ENCODE measurements around the gene BBX.

DNA sequence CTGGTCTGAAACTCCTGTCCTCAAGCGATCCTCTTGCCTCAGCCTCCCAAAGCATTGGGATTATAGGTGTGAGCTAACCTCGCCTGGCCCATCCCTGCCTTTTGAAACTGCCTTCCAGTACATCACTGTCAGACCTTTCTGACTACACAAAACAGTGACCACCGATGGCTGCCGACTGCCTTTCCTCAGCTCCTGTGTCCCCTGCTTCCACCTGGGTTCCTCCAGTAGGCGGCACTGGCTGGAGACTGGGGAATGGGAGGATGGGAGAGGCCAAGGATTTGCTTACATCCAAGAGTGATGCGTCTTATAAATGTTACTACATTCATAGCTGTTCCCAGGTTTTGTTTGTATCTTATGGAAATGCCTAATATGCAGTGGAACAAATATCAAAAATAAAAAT lies 242.8 kb downstream of the BBX start:
- TF ChIP-seq, protein P1, sequence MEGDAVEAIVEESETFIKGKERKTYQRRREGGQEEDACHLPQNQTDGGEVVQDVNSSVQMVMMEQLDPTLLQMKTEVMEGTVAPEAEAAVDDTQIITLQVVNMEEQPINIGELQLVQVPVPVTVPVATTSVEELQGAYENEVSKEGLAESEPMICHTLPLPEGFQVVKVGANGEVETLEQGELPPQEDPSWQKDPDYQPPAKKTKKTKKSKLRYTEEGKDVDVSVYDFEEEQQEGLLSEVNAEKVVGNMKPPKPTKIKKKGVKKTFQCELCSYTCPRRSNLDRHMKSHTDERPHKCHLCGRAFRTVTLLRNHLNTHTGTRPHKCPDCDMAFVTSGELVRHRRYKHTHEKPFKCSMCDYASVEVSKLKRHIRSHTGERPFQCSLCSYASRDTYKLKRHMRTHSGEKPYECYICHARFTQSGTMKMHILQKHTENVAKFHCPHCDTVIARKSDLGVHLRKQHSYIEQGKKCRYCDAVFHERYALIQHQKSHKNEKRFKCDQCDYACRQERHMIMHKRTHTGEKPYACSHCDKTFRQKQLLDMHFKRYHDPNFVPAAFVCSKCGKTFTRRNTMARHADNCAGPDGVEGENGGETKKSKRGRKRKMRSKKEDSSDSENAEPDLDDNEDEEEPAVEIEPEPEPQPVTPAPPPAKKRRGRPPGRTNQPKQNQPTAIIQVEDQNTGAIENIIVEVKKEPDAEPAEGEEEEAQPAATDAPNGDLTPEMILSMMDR (IDR thresholded peaks at IDR 0.05; ENCODE audit: low read depth, low read length, missing input control), result no peak
- TF ChIP-seq, protein P2, sequence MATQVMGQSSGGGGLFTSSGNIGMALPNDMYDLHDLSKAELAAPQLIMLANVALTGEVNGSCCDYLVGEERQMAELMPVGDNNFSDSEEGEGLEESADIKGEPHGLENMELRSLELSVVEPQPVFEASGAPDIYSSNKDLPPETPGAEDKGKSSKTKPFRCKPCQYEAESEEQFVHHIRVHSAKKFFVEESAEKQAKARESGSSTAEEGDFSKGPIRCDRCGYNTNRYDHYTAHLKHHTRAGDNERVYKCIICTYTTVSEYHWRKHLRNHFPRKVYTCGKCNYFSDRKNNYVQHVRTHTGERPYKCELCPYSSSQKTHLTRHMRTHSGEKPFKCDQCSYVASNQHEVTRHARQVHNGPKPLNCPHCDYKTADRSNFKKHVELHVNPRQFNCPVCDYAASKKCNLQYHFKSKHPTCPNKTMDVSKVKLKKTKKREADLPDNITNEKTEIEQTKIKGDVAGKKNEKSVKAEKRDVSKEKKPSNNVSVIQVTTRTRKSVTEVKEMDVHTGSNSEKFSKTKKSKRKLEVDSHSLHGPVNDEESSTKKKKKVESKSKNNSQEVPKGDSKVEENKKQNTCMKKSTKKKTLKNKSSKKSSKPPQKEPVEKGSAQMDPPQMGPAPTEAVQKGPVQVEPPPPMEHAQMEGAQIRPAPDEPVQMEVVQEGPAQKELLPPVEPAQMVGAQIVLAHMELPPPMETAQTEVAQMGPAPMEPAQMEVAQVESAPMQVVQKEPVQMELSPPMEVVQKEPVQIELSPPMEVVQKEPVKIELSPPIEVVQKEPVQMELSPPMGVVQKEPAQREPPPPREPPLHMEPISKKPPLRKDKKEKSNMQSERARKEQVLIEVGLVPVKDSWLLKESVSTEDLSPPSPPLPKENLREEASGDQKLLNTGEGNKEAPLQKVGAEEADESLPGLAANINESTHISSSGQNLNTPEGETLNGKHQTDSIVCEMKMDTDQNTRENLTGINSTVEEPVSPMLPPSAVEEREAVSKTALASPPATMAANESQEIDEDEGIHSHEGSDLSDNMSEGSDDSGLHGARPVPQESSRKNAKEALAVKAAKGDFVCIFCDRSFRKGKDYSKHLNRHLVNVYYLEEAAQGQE (IDR thresholded peaks at IDR 0.05), result no peak
- TF ChIP-seq, protein P3, sequence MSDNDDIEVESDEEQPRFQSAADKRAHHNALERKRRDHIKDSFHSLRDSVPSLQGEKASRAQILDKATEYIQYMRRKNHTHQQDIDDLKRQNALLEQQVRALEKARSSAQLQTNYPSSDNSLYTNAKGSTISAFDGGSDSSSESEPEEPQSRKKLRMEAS (IDR thresholded peaks at IDR 0.05), result no peak
- TF ChIP-seq GABPA (IDR thresholded peaks at IDR 0.05 in 1 of 2, conservative IDR thresholded peaks at IDR 0.05 in 1 of 2) (no peak), YY1 (IDR thresholded peaks at IDR 0.05) (no peak), TAF1 (conservative IDR thresholded peaks at IDR 0.05) (no peak), JUND (IDR thresholded peaks at IDR 0.05) (no peak), SP1 (IDR thresholded peaks at IDR 0.05) (no peak), RXRA (IDR thresholded peaks at IDR 0.05) (no peak), RAD21 (IDR thresholded peaks at IDR 0.05) (no peak), EGR1 (IDR thresholded peaks at IDR 0.05; ENCODE audit: low read depth in 2 of 2) (no peak), HNF4A (conservative IDR thresholded peaks at IDR 0.05) (no peak)
- TF ChIP-seq, protein P4, sequence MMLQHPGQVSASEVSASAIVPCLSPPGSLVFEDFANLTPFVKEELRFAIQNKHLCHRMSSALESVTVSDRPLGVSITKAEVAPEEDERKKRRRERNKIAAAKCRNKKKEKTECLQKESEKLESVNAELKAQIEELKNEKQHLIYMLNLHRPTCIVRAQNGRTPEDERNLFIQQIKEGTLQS (IDR thresholded peaks at IDR 0.05), result no peak
- TF ChIP-seq, protein P5, sequence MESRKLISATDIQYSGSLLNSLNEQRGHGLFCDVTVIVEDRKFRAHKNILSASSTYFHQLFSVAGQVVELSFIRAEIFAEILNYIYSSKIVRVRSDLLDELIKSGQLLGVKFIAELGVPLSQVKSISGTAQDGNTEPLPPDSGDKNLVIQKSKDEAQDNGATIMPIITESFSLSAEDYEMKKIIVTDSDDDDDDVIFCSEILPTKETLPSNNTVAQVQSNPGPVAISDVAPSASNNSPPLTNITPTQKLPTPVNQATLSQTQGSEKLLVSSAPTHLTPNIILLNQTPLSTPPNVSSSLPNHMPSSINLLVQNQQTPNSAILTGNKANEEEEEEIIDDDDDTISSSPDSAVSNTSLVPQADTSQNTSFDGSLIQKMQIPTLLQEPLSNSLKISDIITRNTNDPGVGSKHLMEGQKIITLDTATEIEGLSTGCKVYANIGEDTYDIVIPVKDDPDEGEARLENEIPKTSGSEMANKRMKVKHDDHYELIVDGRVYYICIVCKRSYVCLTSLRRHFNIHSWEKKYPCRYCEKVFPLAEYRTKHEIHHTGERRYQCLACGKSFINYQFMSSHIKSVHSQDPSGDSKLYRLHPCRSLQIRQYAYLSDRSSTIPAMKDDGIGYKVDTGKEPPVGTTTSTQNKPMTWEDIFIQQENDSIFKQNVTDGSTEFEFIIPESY (IDR thresholded peaks at IDR 0.05), result no peak
